GM12878 (cell line): ENCODE measurements around the gene ZNF691. TPM values are rescaled to one million over a fixed set of nuclear protein-coding genes. Genes with fewer than 3 reads are reported as not detected.

Experiments
- ATAC-seq: fragments of 200-7000 bp; cut with Tn5 transposase; 3 replicates; pipeline ENCODE4 v1.9.1; 2020; ENCODE audit warnings: mild to moderate bottlenecking, moderate library complexity
- BruUV-seq: library from RNA; stranded (reverse); fragments of 400-500 nt; replicated peaks from 2 replicates; lab custom pipeline; 2021; lab: Mats Ljungman, UMichigan
- CTCF ChIA-PET: fragments of 300-600 bp; sonication (Branson Sonifier 250); formaldehyde crosslinking; extraction: SDS; loops from one replicate; lab custom pipeline; 2021; ENCODE audit warnings: inconsistent platforms; lab: Yijun Ruan, JAX
- POLR2A ChIA-PET: fragments of 350-600 bp; formaldehyde crosslinking; extraction: SDS; loops from one replicate; lab custom pipeline; 2021; ENCODE audit warnings: inconsistent platforms; lab: Charles Lee
- RAD21 ChIA-PET: fragments of 300-600 bp; sonication (Branson Sonifier 250); formaldehyde crosslinking; loops from one replicate; lab custom pipeline; 2023; ENCODE audit warnings: antibody characterized with exemption; ENCODE audit not compliant: unreplicated experiment; lab: Charles Lee
- SMC1A ChIA-PET: fragments of 300-600 bp; sonication (Branson Sonifier 250); formaldehyde crosslinking; loops from one replicate; lab custom pipeline; 2023; ENCODE audit not compliant: unreplicated experiment, uncharacterized antibody; lab: Charles Lee
- DNase-seq: peaks from one replicate; pipeline ENCODE4 v3.0.0-alpha.2; 2011; ENCODE audit warnings: low read depth, low spot score
- FAIRE-seq: peaks from 3 replicates; lab custom pipeline; 2011; peaks lifted over from hg19 to GRCh38; lab: Jason Lieb, UNC
- H2AFZ ChIP-seq: 2 replicates; pipeline ENCODE4 v1.6.0; 2011; ENCODE audit warnings: low read depth, low read length, control low read depth; ENCODE audit not compliant: control insufficient read depth
- H3K27ac ChIP-seq: 2 replicates; pipeline ENCODE4 v1.5.1; 2011; ENCODE audit warnings: control low read depth; ENCODE audit not compliant: control insufficient read depth, insufficient read depth
- H3K27me3 ChIP-seq, 2 experiments: replicated peaks in 1 of 2; 2 replicates each; pipeline versions ENCODE4 v1.6.0 to v1.6.1; 2011; ENCODE audit warnings: low read length in 1 of 2; ENCODE audit not compliant: control insufficient read depth in 2 of 2, insufficient read depth in 2 of 2
- H3K36me3 ChIP-seq, 2 experiments: 2 replicates each; pipeline ENCODE4 v1.5.1; 2011; ENCODE audit warnings: low read length in 1 of 2; ENCODE audit not compliant: control insufficient read depth in 2 of 2, insufficient read depth in 2 of 2
- H3K4me1 ChIP-seq: 2 replicates; pipeline ENCODE4 v1.6.1; 2011; ENCODE audit warnings: mild to moderate bottlenecking, low read length, moderate library complexity, mixed read lengths; ENCODE audit not compliant: control insufficient read depth, insufficient read depth
- H3K4me2 ChIP-seq: 2 replicates; pipeline ENCODE4 v1.6.0; 2011; ENCODE audit warnings: control low read depth; ENCODE audit not compliant: control insufficient read depth, insufficient read depth
- H3K4me3 ChIP-seq: fragments of 200-600 bp; sonication (generic); 2 replicates; pipeline ENCODE4 v1.5.1; 2016
- H3K79me2 ChIP-seq: 2 replicates; pipeline ENCODE4 v1.6.0; 2011; ENCODE audit warnings: low read length; ENCODE audit not compliant: control insufficient read depth, insufficient read depth
- H3K9ac ChIP-seq: 2 replicates; pipeline ENCODE4 v1.8.0; 2011; ENCODE audit warnings: low read length, control low read depth, mixed read lengths; ENCODE audit not compliant: control insufficient read depth, insufficient read depth
- H3K9me3 ChIP-seq: replicated peaks from 3 replicates; pipeline ENCODE4 v1.5.1; 2011; ENCODE audit warnings: mild to moderate bottlenecking, low read length; ENCODE audit not compliant: control insufficient read depth, insufficient read depth
- H4K20me1 ChIP-seq: 2 replicates; pipeline ENCODE4 v1.6.0; 2011; ENCODE audit not compliant: control insufficient read depth, insufficient read depth
- ATF7 ChIP-seq: fragments of 450-650 bp; IDR thresholded peaks from 2 replicates; pipeline ENCODE4 v1.6.1; 2016; ENCODE audit warnings: low read depth, mild to moderate bottlenecking
- E2F4 ChIP-seq: IDR thresholded peaks from 2 replicates; pipeline ENCODE4 v1.6.1; 2012; ENCODE audit warnings: low read depth, low read length, improper control_type of control experiment
- HCFC1 ChIP-seq: fragments of 150-350 bp; IDR thresholded peaks from 2 replicates; pipeline ENCODE4 v1.6.1; 2014; ENCODE audit warnings: low read length
- RELA ChIP-seq: fragments of 450-650 bp; IDR thresholded peaks from 2 replicates; pipeline ENCODE4 v1.8.0; 2014; ENCODE audit warnings: borderline replicate concordance; ENCODE audit not compliant: partially characterized antibody
- SIN3A ChIP-seq: IDR thresholded peaks from 2 replicates; pipeline ENCODE4 v1.6.1; 2012; ENCODE audit warnings: low read depth, low read length, improper control_type of control experiment
- TCF12 ChIP-seq: IDR thresholded peaks from 2 replicates; pipeline ENCODE4 v1.6.1; 2011; ENCODE audit warnings: low read depth, mild to moderate bottlenecking, low read length
- YBX1 ChIP-seq: fragments of 450-650 bp; IDR thresholded peaks from 2 replicates; pipeline ENCODE4 v1.6.1; 2016; ENCODE audit warnings: antibody characterized with exemption
- WGBS: methylation state at CpG from one replicate; pipeline ENCODE4 v1.1.6; 2016; ENCODE audit warnings: low lambda C conversion rate; ENCODE audit not compliant: insufficient replicate concordance, insufficient coverage; ENCODE audit errors: missing lambda C conversion rate; 5-methylcytosine and 5-hydroxymethylcytosine counted together
- in situ Hi-C: fragments of 300-500 bp; cut with MboI; formaldehyde crosslinking; loops from 9 replicates; pipeline ENCODE4 v1.14.3; 2018; ENCODE audit warnings: mixed read lengths
- intact Hi-C: fragments of 100-400 bp; cut with micrococcal nuclease; formaldehyde crosslinking; loops from one replicate; pipeline ENCODE4 v1.14.2; 2022; ENCODE audit not compliant: unreplicated experiment
- polyA plus RNA-seq, 11 experiments: library from polyadenylated mRNA; depleted of rRNA in 4 of 11; unstranded in 6 of 11; stranded (reverse) in 5 of 11; fragments of >200 nt; fragmentation: Nextera tagmentation in 4 of 11; fragmentation: Illumina TruSeq in 1 of 11; extraction: Ambion mirVana in 4 of 11; extraction: Trizol in 1 of 11; gene quantifications; 1 replicate in 1 of 11; 2 replicates in 10 of 11; pipeline versions ENCODE4 v1.2.1 to v1.2.3, GENCODE V29; 2011 to 2016; ENCODE audit warnings: inconsistent platforms in 2 of 11, missing spikeins in 2 of 11, low read depth in 1 of 11
- total RNA-seq, 4 experiments: library from RNA; depleted of rRNA in 3 of 4; stranded (reverse); fragments of >200 nt in 3 of 4; fragmentation: Illumina TruSeq in 1 of 4; extraction: Trizol in 1 of 4; gene quantifications; 2 replicates each; pipeline versions ENCODE4 v1.2.1 to v1.2.3, GENCODE V29; 2013 to 2021

ZNF691 gene
- total and polyA plus RNA-seq, 10 of the 15 experiments (the other 5 are each of a cell fraction or from before 2014, with no cell fraction given) = 8.5 to 16.2 (median 12.2) TPM

- Histone ChIP-seq H3K27me3 (no peaks in the 10 kb centered on the region), H3K27ac (no peak overlapping the region), H3K4me1 (peaks cover 1% of the 10 kb centered on the region), H3K9ac (no peak overlapping the region), H3K4me3 (no peak overlapping the region), H3K36me3 (no peaks in the 10 kb centered on the region), H2AFZ (no peak overlapping the region), H3K4me2 (no peak overlapping the region), H4K20me1 (no peaks in the 10 kb centered on the region), H3K79me2 (no peaks in the 10 kb centered on the region), H3K9me3 (no peaks in the 10 kb centered on the region)
- FAIRE-seq = no peak
- intact Hi-C loops = no loop called here
- BruUV-seq = no TSS peak
- ChIA-PET CTCF (no interaction called here), RAD21 (interaction anchor here (0.7 kb wide), 1 partner anchor 241 kb away, joined by 3 read pairs; no protein-coding TSS in a partner anchor), POLR2A (interaction anchor here (1.7 kb wide), 1 partner anchor 11 kb away, joined by 5 read pairs; no protein-coding TSS in a partner anchor), SMC1A (interaction anchor here (1.3 to 1.6 kb wide), 3 partner anchors 9 to 12 kb away, joined by 3 to 5 read pairs (median 4); no protein-coding TSS in a partner anchor)
- 77% methylated on average over 3 of the region's 3 CpGs for WGBS
- DNase-seq = no peak
- no peak for ATAC-seq
- TF ChIP-seq ATF7 = no peak
- TF ChIP-seq TCF12 = no peak
- TF ChIP-seq YBX1 = no peak
- TF ChIP-seq E2F4 = no peak
- no peak for TF ChIP-seq RELA
- TF ChIP-seq HCFC1 = no peak
- no peak for TF ChIP-seq SIN3A
- in situ Hi-C loops = no loop called here
Observed at GRCh38 chr1:42832641-42833240, 13.7 kb upstream of the ZNF691 start.
